ENCODE measurements around the gene CXCL13. TPM values are rescaled to one million over a fixed set of nuclear protein-coding genes. Genes with fewer than 3 reads are reported as not detected.

CXCL13 gene
- total RNA-seq, 4 donors from 2014 or later, result 1.3 TPM; not detected in 3

DNA sequence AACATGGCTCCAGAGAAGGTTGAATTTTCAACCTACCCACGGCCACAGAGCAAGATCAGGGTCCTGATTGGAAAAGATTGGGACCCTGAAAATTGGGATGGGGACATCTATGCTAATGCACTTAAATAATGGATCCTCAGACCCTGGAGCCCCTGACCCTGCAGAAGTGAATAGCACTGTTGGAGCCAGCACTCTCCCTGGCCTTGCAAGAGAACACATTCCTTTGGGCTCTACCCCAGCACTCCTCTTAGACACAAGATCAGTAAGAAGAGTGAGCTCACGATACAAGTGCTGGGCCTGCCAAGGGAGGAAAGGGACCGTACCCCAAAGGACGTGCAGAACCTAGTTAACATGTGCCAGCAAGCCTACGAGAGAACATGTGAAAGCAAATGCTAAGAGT, 19.9 kb downstream of the CXCL13 start:
- TF ChIP-seq, protein P1, sequence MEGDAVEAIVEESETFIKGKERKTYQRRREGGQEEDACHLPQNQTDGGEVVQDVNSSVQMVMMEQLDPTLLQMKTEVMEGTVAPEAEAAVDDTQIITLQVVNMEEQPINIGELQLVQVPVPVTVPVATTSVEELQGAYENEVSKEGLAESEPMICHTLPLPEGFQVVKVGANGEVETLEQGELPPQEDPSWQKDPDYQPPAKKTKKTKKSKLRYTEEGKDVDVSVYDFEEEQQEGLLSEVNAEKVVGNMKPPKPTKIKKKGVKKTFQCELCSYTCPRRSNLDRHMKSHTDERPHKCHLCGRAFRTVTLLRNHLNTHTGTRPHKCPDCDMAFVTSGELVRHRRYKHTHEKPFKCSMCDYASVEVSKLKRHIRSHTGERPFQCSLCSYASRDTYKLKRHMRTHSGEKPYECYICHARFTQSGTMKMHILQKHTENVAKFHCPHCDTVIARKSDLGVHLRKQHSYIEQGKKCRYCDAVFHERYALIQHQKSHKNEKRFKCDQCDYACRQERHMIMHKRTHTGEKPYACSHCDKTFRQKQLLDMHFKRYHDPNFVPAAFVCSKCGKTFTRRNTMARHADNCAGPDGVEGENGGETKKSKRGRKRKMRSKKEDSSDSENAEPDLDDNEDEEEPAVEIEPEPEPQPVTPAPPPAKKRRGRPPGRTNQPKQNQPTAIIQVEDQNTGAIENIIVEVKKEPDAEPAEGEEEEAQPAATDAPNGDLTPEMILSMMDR (IDR thresholded peaks at IDR 0.05), result no peak
- TF ChIP-seq POLR2A (IDR thresholded peaks at IDR 0.05), result no peak
- intact Hi-C loops (cut with DNase I), result no loop called here
- Histone ChIP-seq H3K36me3 (no peaks in the 10 kb centered on the region), H3K9me3 (no peaks in the 10 kb centered on the region), H3K4me1 (no peaks in the 10 kb centered on the region), H3K27ac (no peak overlapping the region), H3K4me3 (replicated peaks in 1 of 3) (no peak overlapping the region), H3K27me3 (no peaks in the 10 kb centered on the region)
- no peak for DNase-seq
- 89 to 90% methylated on average over 5 of the region's 5 CpGs for WGBS, 2 donors

DNA sequence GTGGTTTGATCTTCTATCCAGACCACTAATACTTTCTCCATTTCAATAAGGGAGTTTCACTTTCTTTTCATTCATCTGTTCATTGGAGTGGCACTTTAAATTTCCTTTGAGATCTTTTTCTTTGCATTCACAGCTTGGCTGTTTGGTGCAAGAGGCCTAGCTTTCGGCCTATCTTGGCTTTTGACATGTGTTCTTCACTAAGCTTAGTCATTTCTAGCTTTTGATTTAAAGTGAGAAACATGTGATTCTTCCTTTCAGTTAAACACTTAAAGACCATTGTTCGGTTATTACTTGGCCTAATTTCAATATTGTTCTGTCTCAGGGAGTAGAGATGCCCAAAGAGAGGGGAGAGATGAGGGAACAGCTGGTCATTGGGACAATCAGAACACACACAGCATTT, 24.3 kb downstream of the CXCL13 start:
- H3K27ac ChIP-seq, result no peak overlapping the region
- intact Hi-C loops (cut with DNase I), result no loop called here

DNA sequence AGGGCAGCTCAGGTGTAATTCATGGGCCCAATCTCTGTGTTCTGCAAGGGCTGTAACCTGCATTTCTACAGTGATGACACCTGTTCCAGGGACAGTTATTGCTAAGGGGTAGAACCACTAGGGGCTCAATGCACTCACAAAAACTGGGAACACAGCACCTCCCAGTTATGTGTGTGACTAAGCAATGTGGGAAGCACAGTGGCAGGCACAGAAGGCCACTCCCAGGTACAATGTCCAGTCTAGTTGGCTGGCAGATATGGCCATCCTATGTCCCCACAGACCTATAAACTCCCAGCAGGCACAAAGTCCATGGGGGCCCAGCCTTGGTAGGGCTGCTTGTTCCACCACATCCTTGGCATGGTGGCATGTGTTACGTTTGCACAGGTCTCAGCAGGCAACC, 25.7 kb downstream of the CXCL13 start:
- WGBS, 2 donors, result 100% methylated on average over 1 of the region's 1 CpG; no CpG with 5 or more reads in 1 of the 2 donors
- no peaks in the 10 kb centered on the region for H3K27me3 ChIP-seq
- no peaks in the 10 kb centered on the region for H3K9me3 ChIP-seq
- H3K4me3 ChIP-seq (replicated peaks in 1 of 3), result no peak overlapping the region
- H3K4me1 ChIP-seq, result no peaks in the 10 kb centered on the region
- no peaks in the 10 kb centered on the region for H3K36me3 ChIP-seq
- DNase-seq, result no peak
- no peak for TF ChIP-seq POLR2A (IDR thresholded peaks at IDR 0.05)
- TF ChIP-seq, protein P1 (IDR thresholded peaks at IDR 0.05), result no peak
- no peak overlapping the region for H3K27ac ChIP-seq
- intact Hi-C loops (cut with DNase I), result no loop called here

More for the DNA sequence above, 24.3 kb downstream of the CXCL13 start:
- no peak for DNase-seq
- no peaks in the 10 kb centered on the region for H3K36me3 ChIP-seq
- WGBS, 2 donors, result 78 to 92% methylated on average over 2 of the region's 2 CpGs
- no peak for TF ChIP-seq POLR2A (IDR thresholded peaks at IDR 0.05)
- TF ChIP-seq, protein P1 (IDR thresholded peaks at IDR 0.05), result no peak
- no peak overlapping the region for H3K4me3 ChIP-seq (replicated peaks in 1 of 3)
- H3K4me1 ChIP-seq, result no peaks in the 10 kb centered on the region
- H3K27me3 ChIP-seq, result no peaks in the 10 kb centered on the region
- H3K9me3 ChIP-seq, result no peaks in the 10 kb centered on the region

DNA sequence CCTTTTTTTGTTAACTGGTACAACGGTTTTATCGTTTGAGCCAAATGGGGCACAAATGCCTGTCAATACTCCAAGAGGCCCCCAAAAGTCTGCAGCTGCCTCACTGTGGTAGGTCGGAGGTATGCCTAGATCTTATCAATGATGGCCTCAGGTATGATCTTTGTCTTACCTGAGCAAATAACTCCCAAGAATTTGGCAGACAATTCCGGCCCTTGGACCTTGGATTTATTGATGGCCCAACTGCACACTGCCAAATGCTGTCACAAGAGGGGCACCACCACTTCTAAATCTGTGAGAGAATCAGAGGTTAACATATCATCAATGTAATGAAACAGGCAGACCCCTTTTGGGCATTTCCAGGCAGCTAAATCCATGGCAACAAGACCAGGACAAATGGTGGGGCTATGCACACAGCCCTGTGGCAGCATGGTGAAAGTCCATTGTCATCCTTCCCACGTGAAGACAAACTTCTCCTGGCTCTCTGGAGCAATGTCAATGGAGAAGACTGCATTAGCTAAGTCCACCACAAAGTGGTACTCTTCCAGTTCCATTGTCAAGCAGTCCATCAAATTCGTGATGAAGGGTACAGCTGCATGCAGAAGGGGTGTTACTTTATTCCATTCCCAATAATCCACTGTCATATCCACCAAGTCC, 28.6 kb downstream of the CXCL13 start:
- H3K36me3 ChIP-seq, result no peaks in the 10 kb centered on the region
- DNase-seq, result no peak
- no peaks in the 10 kb centered on the region for H3K9me3 ChIP-seq
- intact Hi-C loops (cut with DNase I), result no loop called here
- no peaks in the 10 kb centered on the region for H3K4me1 ChIP-seq
- no peak overlapping the region for H3K27ac ChIP-seq
- no peaks in the 10 kb centered on the region for H3K27me3 ChIP-seq
- H3K4me3 ChIP-seq (replicated peaks in 1 of 3), result no peak overlapping the region
- 83 to 93% methylated on average over 6 of the region's 6 CpGs for WGBS, 2 donors
- TF ChIP-seq, protein P1 (IDR thresholded peaks at IDR 0.05), result no peak
- no peak for TF ChIP-seq POLR2A (IDR thresholded peaks at IDR 0.05)

DNA sequence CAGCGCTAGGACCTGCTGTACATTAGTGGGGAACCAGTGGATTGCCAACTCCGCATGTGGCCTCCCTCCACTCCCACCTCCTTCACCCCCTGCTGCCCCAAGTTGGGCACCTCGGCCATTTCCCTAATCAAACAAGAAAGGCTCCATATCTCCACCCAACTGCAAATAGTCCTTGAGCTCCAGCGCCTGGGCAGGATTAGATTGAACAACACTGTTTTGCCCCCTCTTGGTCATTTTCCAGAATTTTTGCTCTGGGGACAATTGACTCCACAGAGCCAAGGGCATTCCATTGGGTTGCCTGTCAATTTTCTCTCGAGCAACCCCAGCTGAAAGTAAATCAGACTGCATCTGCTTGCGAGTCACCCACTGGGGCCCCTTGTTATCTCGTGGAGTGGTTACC, 29.6 kb downstream of the CXCL13 start:
- no peak for DNase-seq
- intact Hi-C loops (cut with DNase I), result no loop called here
- no peak overlapping the region for H3K27ac ChIP-seq
- 90 to 94% methylated on average over 7 of the region's 7 CpGs for WGBS, 2 donors
- no peaks in the 10 kb centered on the region for H3K9me3 ChIP-seq
- H3K36me3 ChIP-seq, result no peaks in the 10 kb centered on the region
- H3K27me3 ChIP-seq, result no peaks in the 10 kb centered on the region
- H3K4me3 ChIP-seq (replicated peaks in 1 of 3), result no peak overlapping the region
- TF ChIP-seq, protein P1 (IDR thresholded peaks at IDR 0.05), result no peak
- TF ChIP-seq POLR2A (IDR thresholded peaks at IDR 0.05), result no peak
- H3K4me1 ChIP-seq, result no peaks in the 10 kb centered on the region
